RPMI7951 (cell line): Measurements from ENCODE around the gene GPR132. TPM values are rescaled to one million over a fixed set of nuclear protein-coding genes. Genes with fewer than 3 reads are reported as not detected.

Experiments used
- DNase-seq: peaks from one replicate; pipeline ENCODE4 v3.0.0-alpha.2; 2012; ENCODE audit warnings: low read depth
- total RNA-seq: library from RNA; depleted of rRNA; stranded (reverse); fragments of >200 nt; shearing (Covaris generic); gene quantifications from 2 replicates; pipeline ENCODE4 v1.2.3, GENCODE V29; 2014

GPR132 gene
- total RNA-seq, 1 experiment from 2014 or later, result under 0.01 TPM

DNA sequence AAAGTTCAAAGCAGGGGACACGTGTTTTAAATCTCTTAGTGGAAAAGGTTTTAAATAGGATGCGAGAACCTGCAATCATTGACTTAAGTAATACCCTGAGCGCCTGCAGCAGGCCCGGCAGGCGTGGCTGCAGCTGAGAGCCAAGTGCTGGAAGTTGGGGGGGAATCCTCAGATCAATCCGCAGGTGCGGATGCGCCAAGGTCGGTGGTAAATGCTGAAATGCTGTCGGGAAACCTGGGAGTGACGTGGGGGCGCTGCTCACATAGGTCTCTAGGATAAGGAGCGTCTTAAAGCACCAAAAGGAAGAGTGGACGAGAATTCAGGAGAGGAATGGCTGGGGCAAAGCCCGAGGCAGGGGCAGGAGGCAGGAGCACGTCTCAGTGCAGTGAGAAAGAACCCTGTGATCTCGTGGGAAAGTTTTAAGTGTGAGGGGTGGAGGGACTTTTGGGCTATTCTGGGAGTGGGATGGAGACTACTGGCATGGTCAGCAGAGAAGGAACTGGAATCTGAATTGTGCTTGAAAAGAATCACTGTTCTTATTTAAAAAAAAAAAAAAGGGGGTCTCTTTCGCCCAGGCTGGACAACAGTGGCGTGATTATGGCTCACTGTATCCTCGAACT is 43.5 kb downstream of the GPR132 start:
- DNase-seq, result peak; percentile 38

DNA sequence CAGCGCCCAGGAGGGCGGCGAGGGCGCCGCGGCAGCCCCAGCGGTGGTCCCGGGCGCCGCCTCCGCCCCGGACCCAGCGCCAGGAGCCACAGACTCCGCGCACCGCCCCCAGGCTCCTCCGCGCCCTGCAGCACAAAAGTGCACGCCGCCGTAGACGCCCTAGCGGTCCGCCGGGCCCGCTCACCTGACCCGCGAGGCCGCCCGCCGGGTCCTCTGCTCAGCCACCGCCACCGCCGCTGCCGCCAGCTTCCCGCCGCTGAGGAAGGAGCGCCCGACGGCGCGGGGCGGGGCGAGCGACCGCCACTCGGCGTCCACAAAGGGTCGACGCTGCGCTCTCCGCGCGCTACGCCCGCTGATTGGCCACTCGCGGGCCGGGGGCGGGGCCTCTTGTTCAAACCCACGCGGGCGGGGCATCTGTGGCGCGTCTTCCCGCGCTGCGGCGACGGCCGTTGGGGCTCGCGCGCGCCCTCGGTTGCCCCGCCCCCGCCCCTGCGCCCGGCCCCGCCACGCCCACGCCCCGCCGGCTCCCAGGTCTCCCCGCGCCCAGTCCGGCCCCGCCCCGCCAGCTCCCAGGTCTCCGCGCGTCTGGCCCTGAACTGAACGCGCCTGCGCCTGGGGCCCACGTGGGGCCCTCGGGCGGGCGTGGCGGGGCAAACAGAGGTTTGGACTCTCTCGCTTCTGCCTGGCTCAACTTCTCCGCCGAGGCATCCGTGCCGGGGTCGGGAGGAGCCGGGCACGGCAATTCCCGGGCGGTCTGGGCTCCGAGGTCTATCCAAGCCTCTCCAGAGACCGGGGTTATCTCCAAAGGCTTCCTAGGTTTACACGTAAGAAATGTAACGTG is 44.2 kb downstream of the GPR132 start, which contains the start of gene CDCA4:
TSS of gene CDCA4 (minus strand) at position 269 of the 841 bp plus-strand sequence. CDS start 9,154 bp downstream, outside the sequence.
- peak; percentile 91 for DNase-seq

DNA sequence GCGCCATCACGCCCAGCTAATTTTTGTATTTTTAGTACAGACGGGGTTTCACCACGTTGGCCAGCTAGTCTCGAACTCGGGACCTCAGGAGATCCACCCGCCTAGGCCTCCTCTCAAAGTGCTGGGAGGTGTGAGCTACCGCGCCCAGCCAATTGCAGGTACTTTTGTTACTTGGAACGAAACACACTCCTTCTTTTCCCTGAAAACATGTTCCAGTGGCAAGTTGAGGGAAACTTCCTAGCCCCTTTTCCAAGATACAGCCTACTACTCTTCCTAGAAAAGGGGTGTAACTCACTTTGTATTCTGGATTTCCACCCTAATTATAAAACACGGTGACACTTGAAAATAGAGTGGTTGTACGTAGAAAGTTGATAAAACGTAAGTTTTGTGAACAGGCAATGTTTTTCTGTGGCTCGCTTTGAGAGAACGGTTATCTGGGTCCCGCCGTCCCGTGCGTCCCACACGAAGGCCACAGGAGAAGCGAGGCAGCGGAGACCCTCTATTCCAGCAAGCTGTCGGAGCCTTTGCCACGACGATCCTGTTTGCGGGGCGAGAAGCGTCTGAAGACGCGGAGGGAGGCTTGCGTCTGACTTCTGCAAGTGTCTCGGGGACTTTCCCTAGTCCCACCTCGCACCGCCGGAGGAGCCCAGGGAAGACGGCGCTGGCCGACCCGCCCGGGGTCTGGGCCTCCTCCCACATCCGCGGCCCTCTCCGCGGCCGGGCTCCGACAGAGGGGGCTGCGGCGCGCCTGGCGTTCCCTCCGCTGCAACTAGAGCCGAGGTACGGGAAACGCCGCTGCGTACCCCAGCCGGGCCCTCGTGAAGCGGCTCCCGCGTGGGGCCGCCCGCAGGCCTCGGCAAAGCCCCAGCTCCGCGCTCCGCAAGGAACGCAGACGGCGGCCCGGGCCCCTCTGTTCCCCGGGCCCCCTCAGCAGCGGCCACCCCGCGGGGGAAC is 45.1 kb downstream of the GPR132 start:
- DNase-seq, result peak; percentile 26

DNA sequence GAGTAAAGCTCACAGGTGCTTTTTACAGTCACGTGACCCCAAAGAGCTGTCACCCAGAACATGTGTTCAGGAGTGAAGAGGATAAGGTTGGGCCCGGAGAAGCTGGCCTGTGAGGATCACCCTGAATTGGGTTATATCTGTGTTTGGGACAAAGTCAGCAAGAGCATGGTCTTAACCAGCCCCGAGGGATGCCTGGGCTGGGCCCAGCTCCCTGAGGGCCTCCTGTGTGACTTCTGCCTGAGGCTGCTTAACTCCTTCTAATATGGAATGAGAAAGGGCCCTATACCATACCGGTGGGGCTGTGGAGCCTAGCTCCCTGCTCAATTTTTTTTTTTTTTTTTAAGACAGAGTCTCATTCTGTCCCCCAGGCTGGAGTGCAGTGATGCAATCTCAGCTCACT is 46.8 kb downstream of the GPR132 start:
- DNase-seq, result no peak

DNA sequence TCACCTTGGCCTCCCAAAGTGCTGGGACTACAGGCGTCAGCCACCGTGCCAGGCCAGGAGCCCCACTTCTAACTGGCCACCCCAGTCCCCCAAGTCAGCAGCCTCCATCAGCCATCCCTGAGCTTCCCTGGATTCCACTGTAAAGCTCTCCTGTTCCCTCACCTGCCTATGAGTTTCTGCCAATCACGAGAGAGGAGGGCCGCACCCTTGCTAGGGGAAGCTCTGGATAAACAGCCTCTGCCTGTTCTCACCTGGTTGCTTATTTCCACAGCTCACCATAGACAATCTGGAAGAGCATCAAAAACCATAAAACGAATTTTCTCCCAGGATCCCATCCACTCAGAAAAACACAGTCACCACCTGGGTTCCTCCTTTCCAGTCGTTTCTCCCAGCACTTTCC is 49.3 kb downstream of the GPR132 start:
- DNase-seq, result no peak

DNA sequence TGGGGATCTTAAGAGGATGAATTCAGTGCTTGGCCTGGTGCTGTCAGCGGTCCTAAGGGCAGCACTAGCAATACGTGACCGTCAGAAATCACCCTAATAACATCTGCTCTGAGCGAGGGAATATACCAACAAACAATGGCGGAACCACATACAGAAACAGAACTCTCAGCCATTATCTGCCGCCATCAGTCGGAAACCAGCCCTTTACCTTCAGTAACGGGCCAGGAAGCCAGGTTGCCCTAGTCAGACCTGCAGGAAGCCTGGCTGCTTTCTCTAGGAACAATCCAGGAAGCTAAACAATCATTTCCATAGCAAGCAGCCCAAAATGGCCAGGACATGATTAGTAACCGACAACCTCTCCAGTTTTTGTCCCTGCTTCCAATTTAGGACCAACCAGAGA is 50.0 kb downstream of the GPR132 start:
- no peak for DNase-seq

DNA sequence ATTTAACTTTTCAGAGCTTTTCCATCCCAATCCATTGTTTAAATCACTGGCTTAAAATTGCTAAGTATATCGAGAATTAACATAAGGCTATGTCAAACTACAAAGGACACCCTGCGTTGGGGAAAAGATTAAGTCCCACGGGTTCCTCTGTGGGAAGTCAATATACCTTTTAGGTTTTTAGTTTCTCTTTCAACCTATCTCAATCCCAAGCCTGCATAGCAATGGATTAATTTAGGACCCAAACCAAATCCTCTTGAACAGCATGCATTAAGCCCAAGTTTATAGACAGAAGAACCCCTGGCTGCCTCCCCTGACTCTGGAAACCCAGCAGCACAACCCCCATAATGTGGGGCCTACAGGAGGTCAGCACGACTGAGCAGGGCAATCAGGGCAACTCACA is 50.6 kb downstream of the GPR132 start:
- no peak for DNase-seq

DNA sequence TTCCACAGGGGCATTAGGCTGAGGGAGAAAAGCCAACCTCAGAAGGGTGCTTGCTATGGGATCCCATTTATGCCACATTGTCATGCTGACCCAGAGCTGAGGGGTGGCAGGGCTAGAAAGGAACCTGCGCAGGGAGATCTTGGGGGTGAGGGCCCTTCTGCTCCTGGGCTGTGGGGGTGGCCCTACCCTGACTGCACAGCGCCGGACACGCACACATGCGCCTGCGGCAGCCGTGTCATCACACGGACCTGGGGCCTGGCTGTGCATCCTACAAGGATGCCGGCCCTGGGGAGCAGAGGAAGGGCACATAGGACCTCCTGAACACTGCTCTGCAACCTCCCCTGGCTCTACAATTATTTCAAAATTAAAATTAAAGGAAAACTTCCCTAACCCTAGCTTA is 51.2 kb downstream of the GPR132 start:
- no peak for DNase-seq

DNA sequence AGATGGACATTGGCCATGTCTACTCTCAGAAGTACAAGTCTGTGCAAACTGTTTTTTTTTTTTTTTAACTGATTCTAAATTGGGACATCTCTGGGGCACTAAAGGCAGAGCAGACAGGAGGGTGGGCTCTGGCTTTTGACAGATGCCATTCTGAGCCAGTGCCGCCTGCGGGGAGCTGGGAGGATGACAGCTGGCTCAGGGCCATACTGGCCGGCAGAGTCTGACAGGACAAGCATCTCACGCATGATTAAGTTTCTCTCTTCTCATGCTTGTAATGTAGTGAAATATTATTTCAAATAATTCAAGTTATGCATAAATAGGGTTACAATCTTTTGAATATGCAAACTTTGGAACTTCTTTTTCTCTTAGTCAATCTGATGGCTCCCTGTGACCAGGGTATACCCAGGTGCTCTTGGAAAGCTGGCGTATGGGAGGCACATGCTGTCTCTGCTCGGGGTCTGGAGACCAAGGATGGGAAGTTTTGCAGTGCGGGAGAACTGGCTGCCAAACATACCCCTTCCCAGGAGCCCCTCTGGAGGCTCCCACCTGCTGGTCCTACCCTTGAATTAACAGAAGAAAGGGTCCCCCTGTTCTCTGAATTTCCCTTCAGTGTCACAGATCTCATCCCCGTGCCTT is 52.0 kb downstream of the GPR132 start:
- peak; percentile 29 for DNase-seq

DNA sequence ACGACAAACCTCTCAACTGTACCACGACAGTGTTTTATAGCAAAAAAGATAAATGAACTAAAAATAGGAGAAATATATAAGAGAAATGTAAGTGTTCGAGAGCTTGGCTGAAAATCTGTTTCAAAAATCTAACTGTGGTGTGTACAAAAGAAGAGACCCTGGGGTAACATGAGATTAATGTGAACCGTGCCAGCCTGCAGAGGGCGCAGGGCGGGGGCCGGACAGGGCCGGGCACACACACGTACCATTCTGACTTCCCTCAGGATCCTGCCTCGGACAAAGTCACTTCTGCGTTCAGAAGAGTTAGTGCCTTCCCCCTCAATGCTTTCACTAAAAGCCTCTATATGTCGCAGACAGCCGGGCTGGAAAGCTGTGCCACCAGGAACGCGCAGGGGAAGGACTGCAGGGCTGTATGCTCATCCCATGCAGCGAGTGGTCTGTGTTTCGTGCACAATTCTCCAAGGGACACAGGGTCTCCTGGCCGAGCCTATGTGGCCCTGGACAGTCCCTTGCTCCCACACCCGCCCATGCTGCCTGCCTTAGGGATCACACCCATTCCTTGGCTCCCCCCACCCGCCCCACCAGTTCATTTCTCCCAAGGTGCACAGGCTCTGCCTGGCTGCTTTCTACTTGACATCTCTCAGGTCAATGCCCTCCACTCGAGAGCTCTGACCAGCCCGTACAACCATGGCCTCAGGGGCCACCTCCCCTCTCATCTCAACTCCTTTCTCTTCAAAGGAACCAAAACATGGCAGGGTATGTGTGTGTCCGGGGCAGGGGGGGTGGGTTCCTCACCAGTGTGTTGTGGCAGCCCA is 52.9 kb downstream of the GPR132 start:
- DNase-seq, result no peak

DNA sequence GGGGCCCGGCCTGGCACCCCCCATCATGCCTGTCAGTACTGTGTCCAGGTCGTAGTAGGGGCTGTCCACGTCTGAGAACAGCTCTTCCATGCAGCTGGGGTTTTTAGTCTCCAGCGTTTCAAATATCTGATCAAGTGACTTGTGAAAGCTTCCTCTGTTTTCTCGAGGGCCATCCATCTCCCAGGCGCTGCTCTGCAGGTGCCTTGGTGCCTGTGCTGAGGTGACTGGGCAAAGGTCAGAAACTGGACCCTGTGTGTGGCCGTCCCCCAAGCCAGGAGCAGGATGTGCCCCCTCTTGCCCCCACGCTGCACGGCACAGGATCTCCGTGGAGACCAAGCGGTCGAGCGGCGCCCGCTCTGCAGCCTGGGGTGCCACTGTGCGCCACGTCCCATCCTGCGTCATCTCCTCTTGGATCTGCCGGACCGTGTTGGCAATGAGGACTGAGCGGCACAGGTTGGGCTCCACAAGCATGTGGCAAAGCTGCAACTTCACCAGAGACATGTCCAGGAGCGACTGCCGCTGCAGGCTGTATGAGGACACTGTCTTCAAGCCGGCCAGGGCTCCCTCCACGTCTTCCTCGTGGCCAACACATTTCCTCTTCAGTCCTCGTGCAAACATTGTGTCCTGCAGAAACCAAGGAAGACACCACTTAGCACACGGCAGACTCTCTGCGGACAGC is 53.8 kb downstream of the GPR132 start:
- no peak for DNase-seq

DNA sequence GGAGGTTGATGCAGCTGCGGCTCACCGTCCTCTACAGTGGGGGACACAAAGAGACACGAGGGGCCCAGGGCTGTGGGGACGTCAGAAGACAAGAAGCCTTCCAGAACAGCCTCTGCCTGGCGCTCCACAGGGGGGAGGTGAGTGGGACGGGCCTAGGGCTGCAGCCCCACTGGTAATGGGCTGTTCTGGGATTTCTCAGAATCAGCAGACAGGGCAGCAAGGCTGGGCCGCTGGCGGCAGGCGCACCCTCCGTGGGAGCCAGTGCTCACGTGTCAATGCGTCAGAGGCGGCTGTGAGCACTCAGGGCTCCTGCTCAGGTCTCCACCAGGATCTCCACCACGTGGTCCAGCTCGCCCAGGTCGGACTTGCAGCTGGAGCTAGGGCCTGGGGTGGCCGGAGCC is 54.3 kb downstream of the GPR132 start:
- DNase-seq, result no peak

DNA sequence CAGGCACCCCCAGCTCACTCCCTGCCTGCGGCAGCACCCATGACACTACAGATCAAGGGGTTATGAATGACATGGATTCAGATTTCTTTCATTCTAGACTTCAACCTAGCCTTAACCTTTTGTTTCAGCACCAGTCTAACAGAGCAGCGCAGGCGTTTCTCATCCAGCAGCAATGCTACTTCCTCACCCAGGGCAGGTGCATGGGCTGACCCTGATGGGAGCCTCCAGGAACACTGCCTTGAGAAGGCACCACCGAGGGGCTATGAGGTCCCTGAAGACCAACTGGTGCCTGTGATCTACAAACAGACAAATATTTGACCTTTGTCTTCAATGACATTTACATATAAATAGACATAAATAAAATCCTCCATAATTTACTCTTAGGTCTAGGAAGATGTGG is 55.1 kb downstream of the GPR132 start:
- no peak for DNase-seq

DNA sequence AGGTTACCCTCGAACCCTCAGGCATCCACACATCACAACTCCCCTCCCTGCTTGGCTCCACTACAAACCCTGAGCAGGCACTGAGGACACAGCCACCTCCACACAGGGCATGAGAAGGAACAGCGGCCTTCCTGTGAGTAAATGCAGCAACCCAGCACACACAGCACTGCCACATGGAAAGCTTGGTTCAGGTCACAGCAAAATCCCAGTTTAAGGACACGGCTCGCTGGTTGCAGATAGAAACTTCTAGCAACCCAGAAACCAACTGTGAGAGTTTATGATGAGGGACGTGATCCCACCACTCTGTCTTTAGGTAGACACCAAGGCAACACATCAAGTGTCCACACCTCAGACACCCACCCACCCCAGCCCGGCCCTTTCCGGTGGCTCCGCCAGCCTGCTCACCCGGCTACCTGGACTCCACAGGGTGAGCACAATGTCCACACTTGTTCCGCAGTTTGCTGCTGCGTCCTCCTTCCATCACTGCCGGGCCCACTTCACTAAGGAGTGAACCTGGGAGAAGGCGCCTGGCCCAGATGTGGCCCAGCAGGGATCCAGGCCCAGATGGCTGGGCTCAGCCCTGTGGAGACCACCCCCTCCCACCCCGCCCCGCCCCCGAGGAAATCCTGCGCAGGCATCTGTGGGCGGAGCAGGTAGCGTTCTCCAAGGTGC is 57.5 kb downstream of the GPR132 start:
- DNase-seq, result no peak

DNA sequence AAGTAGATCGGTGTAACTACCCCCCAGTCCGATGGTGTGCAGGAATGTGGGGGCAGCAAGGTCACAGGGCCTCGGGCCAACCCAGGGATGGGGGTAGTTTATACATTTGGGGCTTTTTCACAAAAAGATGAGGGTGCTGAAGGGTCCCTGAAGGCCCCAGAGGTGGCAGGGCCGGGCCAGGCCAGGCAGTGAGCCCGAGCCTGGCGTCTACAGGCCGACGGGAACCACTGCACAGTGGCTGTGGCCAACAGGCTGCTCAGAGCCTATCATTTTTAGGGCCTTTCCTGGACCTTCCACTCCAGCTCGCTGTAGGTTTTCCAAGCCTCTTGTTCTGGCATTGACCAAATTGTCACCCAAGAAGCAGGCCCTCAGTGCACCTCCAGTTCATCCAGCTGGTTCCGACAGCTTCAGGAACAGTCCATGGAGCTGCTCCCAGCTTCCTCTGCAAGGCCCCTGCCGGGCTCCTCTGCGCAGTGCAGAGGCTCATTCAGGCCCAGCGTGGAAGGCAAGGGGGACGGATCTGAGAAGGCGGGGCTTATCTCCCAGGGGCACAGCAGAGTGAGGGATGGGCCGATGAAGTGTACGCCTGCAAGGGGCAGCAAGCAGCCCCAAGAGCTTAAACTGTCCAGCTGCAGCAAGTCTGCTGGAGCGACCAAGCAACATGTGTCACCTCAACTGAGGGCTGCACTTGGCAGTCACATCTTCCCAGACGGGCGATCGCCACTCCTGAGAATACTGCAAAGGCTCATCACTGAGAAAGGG is 58.2 kb downstream of the GPR132 start:
- DNase-seq, result no peak

DNA sequence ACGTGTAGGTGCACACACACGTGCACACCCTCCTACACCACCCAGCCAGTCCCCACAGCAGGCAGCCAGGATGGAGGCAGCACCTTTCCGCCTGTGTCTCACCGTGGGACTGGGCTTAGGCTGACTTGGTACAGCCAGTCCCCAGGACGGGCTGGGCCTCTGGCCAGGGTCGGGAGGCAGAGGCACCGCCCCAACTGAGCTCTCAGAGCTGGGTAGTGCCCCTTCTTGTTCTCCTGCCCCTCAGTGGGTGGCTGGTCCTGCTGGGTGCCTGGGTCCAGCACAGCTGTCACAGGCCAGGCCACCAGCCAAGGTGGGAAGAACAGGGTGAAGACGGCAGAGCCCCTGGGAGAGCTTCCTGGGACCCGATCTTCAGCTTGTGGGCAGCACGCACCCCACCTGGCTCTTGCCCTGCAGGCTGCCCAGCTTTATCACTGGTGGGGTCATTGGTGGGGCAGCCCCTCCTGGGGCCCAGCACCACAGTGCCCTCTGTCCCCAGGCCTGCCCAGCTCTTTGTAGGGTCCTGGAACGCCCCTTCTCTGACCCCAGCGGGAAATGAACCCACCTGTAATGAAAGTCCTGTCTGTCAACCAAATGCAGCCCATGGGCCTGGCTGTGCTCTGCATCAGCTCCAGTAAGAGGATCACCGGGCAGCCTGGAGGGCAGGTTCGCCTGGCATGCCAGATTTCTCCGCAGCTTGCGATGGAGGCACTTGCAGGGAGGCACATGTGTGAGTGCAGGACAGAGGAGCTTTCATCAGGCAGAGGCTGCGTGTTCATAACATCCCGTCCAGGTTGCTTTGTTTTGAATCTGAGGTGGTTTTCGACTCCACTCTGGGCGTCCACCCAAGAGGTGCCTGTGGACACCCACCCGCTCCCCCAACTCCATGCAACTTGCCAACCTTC is 59.0 kb downstream of the GPR132 start:
- no peak for DNase-seq

DNA sequence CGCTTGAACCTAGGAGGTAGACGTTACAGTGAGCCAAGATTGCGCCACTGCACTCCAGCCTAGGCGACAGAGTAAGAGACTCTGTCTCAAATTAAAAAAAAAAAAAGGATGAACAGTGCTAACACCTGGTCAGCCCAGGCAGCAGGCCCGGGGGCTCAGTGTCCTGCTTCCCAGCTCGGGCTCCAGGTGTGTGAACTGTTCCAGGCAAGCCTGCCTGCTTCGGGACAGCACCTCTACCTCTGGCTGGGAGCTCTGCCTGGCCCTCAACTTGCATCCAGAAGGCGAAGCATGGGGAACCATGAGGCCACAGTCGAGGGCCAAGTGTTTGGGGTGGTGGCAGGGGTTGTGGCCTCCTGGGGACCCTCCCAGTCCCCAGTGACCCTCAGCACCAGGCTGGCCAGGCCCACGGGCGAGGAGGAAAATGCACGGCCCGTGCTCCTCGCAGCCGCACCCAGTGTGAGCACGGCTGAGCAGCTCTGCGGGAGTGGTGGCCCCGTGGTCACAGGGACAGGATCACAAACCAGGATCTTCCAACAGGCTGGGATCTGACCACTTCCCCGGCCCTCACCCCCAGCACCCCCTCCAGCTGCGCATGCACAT is 59.8 kb downstream of the GPR132 start:
- DNase-seq, result no peak
